GM23338 (cell line): ENCODE results near the gene CARTPT. TPM values are rescaled to one million over a fixed set of nuclear protein-coding genes. Genes with fewer than 3 reads are reported as not detected.

Source experiments
- ATAC-seq: fragments of 200-7000 bp; cut with Tn5 transposase; 3 replicates; pipeline ENCODE4 v1.9.1; 2020
- DNase-seq: peaks from one replicate; pipeline ENCODE4 v3.0.0-alpha.2; 2015; ENCODE audit warnings: low spot score
- H2AFZ ChIP-seq: fragments of 200-600 bp; sonication (generic); 2 replicates; pipeline ENCODE4 v1.8.0; 2016; ENCODE audit warnings: antibody characterized with exemption, mild to moderate bottlenecking, moderate library complexity
- H3F3A ChIP-seq: fragments of 200-600 bp; sonication (generic); replicated peaks from 2 replicates; pipeline ENCODE4 v1.8.0; 2017; ENCODE audit warnings: antibody characterized with exemption, mixed run types, low read depth
- H3K27ac ChIP-seq: fragments of 200-600 bp; sonication (generic); 2 replicates; pipeline ENCODE4 v1.6.1; 2016; ENCODE audit warnings: low read depth
- H3K27me3 ChIP-seq: fragments of 200-600 bp; sonication (generic); 2 replicates; pipeline ENCODE4 v1.8.0; 2016; ENCODE audit warnings: mild to moderate bottlenecking, mixed run types, moderate library complexity; ENCODE audit not compliant: insufficient read depth
- H3K36me3 ChIP-seq: fragments of 200-600 bp; sonication (generic); 2 replicates; pipeline ENCODE4 v1.8.0; 2016; ENCODE audit warnings: mild to moderate bottlenecking; ENCODE audit not compliant: insufficient read depth
- H3K4me1 ChIP-seq: fragments of 200-600 bp; sonication (generic); 2 replicates; pipeline ENCODE4 v1.8.0; 2016; ENCODE audit warnings: mild to moderate bottlenecking, moderate library complexity; ENCODE audit not compliant: insufficient read depth
- H3K4me2 ChIP-seq: fragments of 200-600 bp; sonication (generic); 2 replicates; pipeline ENCODE4 v1.7.1; 2017; ENCODE audit warnings: mixed run types
- H3K4me3 ChIP-seq: fragments of 200-600 bp; sonication (generic); 2 replicates; pipeline ENCODE4 v1.6.1; 2016; ENCODE audit warnings: mixed run types
- H3K79me2 ChIP-seq: fragments of 200-600 bp; sonication (generic); replicated peaks from 2 replicates; pipeline ENCODE4 v1.8.0; 2017; ENCODE audit warnings: mild to moderate bottlenecking; ENCODE audit not compliant: insufficient read depth
- H3K9me2 ChIP-seq: fragments of 200-600 bp; sonication (generic); 2 replicates; pipeline ENCODE4 v1.8.0; 2017; ENCODE audit not compliant: insufficient read depth
- H4K20me1 ChIP-seq: fragments of 200-600 bp; sonication (generic); replicated peaks from 2 replicates; pipeline ENCODE4 v1.8.0; 2017; ENCODE audit warnings: mild to moderate bottlenecking; ENCODE audit not compliant: insufficient read depth
- H3K27ac Mint-ChIP-seq: 2 replicates; pipeline ENCODE4 v1.8.0; 2020; ENCODE audit warnings: inconsistent platforms, mild to moderate bottlenecking, moderate library complexity, mixed read lengths
- H3K27me3 Mint-ChIP-seq: 3 replicates; pipeline ENCODE4 v1.8.0; 2022; ENCODE audit warnings: low read depth, mild to moderate bottlenecking, moderate library complexity, mixed read lengths, inconsistent platforms; ENCODE audit not compliant: insufficient read depth, poor library complexity
- H3K36me3 Mint-ChIP-seq: 3 replicates; pipeline ENCODE4 v1.8.0; 2021; ENCODE audit warnings: low read depth, mild to moderate bottlenecking, inconsistent platforms, moderate library complexity, mixed read lengths
- H3K4me1 Mint-ChIP-seq: 3 replicates; pipeline ENCODE4 v1.8.0; 2020; ENCODE audit warnings: mild to moderate bottlenecking, inconsistent platforms, mixed read lengths
- H3K4me3 Mint-ChIP-seq: 3 replicates; pipeline ENCODE4 v1.8.0; 2021; ENCODE audit warnings: moderate library complexity, mild to moderate bottlenecking, inconsistent platforms, mixed read lengths
- H3K9me3 Mint-ChIP-seq: 3 replicates; pipeline ENCODE4 v1.8.0; 2020; ENCODE audit warnings: moderate library complexity, mild to moderate bottlenecking, inconsistent platforms, mixed read lengths
- CREB1 ChIP-seq: fragments of 250-450 bp; sonication (Bioruptor Pico); IDR thresholded peaks from 2 replicates; pipeline ENCODE4 v1.5.0; 2020; ENCODE audit warnings: low read depth, mild to moderate bottlenecking, moderate library complexity
- ETS1 ChIP-seq: IDR thresholded peaks from 2 replicates; pipeline ENCODE4 v1.6.1; 2016; ENCODE audit warnings: antibody characterized with exemption
- EZH2 ChIP-seq: fragments of 200-600 bp; sonication (generic); IDR thresholded peaks from one replicate; pipeline ENCODE4 v1.8.0; 2017; ENCODE audit warnings: antibody characterized with exemption, mild to moderate bottlenecking, low read depth; ENCODE audit not compliant: unreplicated experiment
- EZH2phosphoT487 ChIP-seq: fragments of 200-600 bp; sonication (generic); IDR thresholded peaks from one replicate; pipeline ENCODE4 v1.8.1; 2018; ENCODE audit warnings: antibody characterized with exemption; ENCODE audit not compliant: unreplicated experiment
- NANOG ChIP-seq: IDR thresholded peaks from 2 replicates; pipeline ENCODE4 v1.6.1; 2016; ENCODE audit warnings: antibody characterized with exemption, borderline replicate concordance
- REST ChIP-seq: IDR thresholded peaks from one replicate; pipeline ENCODE4 v1.6.1; 2018; ENCODE audit warnings: antibody characterized with exemption; ENCODE audit not compliant: unreplicated experiment
- STAT1 ChIP-seq: IDR thresholded peaks from one replicate; pipeline ENCODE4 v1.6.1; 2016; ENCODE audit warnings: antibody characterized with exemption; ENCODE audit not compliant: unreplicated experiment
- ZNF114 ChIP-seq: fragments of 250-450 bp; sonication (Bioruptor Pico); IDR thresholded peaks from 2 replicates; pipeline ENCODE4 v1.5.0; 2020; ENCODE audit warnings: mild to moderate bottlenecking, moderate library complexity
- ZNF331 ChIP-seq: fragments of 250-450 bp; sonication (Bioruptor Pico); IDR thresholded peaks from 2 replicates; pipeline ENCODE4 v1.5.0; 2020; ENCODE audit warnings: low read depth, mild to moderate bottlenecking, moderate library complexity
- long read RNA-seq: library from polyadenylated mRNA; unstranded; transcript quantifications from one replicate; pipeline ENCODE4 v2.0.0, GENCODE V29; 2020; ENCODE audit not compliant: unreplicated experiment
- polyA plus RNA-seq: library from polyadenylated mRNA; unstranded; fragments of >200 nt; fragmentation: Nextera tagmentation; extraction: Ambion mirVana; gene quantifications from 2 replicates; pipeline ENCODE4 v1.2.1, GENCODE V29; 2016
- total RNA-seq: library from RNA; depleted of rRNA; stranded (reverse); fragments of >200 nt; shearing (Covaris generic); gene quantifications from 2 replicates; pipeline ENCODE4 v1.2.3, GENCODE V29; 2014; rRNA removed
- TF ChIP-seq, protein P1 (sequence below), 2 experiments: fragments of 200-600 bp in 1 of 2; sonication (generic) in 1 of 2; conservative IDR thresholded peaks; 2 replicates each; pipeline versions ENCODE4 v1.5.1 to v1.6.1; 2016 to 2017; ENCODE audit warnings: antibody characterized with exemption in 2 of 2, low read depth in 2 of 2, mild to moderate bottlenecking in 2 of 2, moderate library complexity in 1 of 2

The CARTPT gene
- total RNA-seq: not detected in 2 replicates
- not detected in 2 replicates for polyA plus RNA-seq
- long read RNA-seq: 0 reads

- Histone ChIP-seq H3K27ac (no peak within 1 kb of the TSS), H3K4me1 (peaks cover 7% of the 10 kb centered on the region), H3K79me2 (no peaks in the 10 kb centered on the region), H3F3A (no peaks in the 10 kb centered on the region), H3K9me2 (no peaks in the 10 kb centered on the region), H3K27me3 (peaks cover 53% of the 10 kb centered on the region), H2AFZ (peak within 1 kb of the TSS; percentile 93; the same call in 1 of the 2 replicates), H3K36me3 (no peaks in the 10 kb centered on the region), H3K4me3 (peak within 1 kb of the TSS; percentile 58), H3K4me2 (peak within 1 kb of the TSS; percentile 88), H4K20me1 (no peaks in the 10 kb centered on the region)
- Mint-ChIP-seq H3K4me1 (peaks cover 8% of the 10 kb centered on the region), H3K27me3 (peaks cover 35% of the 10 kb centered on the region), H3K36me3 (no peaks in the 10 kb centered on the region), H3K27ac (no peak within 1 kb of the TSS), H3K9me3 (no peaks in the 10 kb centered on the region), H3K4me3 (peak within 1 kb of the TSS; percentile 66)
- peak; percentile 97 for ATAC-seq
- peak; percentile 91 for DNase-seq
- TF ChIP-seq ZNF331 (CRISPR knock-in tag): no peak
- TF ChIP-seq, protein P1, sequence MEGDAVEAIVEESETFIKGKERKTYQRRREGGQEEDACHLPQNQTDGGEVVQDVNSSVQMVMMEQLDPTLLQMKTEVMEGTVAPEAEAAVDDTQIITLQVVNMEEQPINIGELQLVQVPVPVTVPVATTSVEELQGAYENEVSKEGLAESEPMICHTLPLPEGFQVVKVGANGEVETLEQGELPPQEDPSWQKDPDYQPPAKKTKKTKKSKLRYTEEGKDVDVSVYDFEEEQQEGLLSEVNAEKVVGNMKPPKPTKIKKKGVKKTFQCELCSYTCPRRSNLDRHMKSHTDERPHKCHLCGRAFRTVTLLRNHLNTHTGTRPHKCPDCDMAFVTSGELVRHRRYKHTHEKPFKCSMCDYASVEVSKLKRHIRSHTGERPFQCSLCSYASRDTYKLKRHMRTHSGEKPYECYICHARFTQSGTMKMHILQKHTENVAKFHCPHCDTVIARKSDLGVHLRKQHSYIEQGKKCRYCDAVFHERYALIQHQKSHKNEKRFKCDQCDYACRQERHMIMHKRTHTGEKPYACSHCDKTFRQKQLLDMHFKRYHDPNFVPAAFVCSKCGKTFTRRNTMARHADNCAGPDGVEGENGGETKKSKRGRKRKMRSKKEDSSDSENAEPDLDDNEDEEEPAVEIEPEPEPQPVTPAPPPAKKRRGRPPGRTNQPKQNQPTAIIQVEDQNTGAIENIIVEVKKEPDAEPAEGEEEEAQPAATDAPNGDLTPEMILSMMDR (conservative IDR thresholded peaks at IDR 0.05; ENCODE audit: low read depth in 2 of 2): 0 out of 4 replicates have a peak, but pooled peaks of 1 of the 2 experiments have one; percentile 4
- TF ChIP-seq EZH2phosphoT487: no peak
- TF ChIP-seq CREB1 (CRISPR knock-in tag): peak; percentile 55; the same call in 1 of the 2 replicates
- TF ChIP-seq STAT1: no peak
- no peak for TF ChIP-seq ZNF114 (CRISPR knock-in tag)
- peak; percentile 87 for TF ChIP-seq REST
These were observed at the start of gene CARTPT for GRCh38 chr5:71719063-71719964. CARTPT (plus strand) TSS chr5:71719275; CDS start chr5:71719294, 19 bp downstream.

DNA sequence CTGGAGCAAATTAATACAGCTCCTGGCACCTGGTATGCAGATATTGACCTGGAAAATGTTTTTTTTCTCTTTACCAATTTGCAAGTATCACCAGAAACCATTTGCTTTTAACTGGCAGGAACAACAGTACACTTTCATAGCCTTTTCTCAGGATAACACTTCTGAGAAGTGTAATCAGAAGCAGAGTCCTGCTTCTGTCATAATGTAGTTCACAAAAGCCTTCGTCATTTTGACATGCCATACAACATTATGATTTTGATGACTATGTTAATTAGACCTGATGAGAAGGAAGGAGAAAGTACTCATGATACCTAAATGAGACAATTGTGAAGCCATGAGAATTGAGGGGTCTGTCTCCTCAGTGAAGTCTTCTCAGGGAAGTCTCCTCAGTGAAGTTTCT is 41.1 kb upstream of the CARTPT start:
- Histone ChIP-seq H4K20me1 (no peaks in the 10 kb centered on the region), H3F3A (no peaks in the 10 kb centered on the region), H3K4me1 (no peaks in the 10 kb centered on the region), H3K79me2 (no peaks in the 10 kb centered on the region), H3K27ac (no peak overlapping the region), H3K27me3 (no peaks in the 10 kb centered on the region), H3K36me3 (no peaks in the 10 kb centered on the region), H3K9me2 (no peaks in the 10 kb centered on the region), H3K4me3 (no peak overlapping the region), H2AFZ (no peak overlapping the region), H3K4me2 (no peak overlapping the region)
- Mint-ChIP-seq H3K27ac (no peak overlapping the region), H3K27me3 (no peaks in the 10 kb centered on the region), H3K9me3 (no peaks in the 10 kb centered on the region), H3K4me1 (no peaks in the 10 kb centered on the region), H3K36me3 (no peaks in the 10 kb centered on the region), H3K4me3 (no peak overlapping the region)
- DNase-seq: no peak
- TF ChIP-seq STAT1 (no peak), REST (no peak), ETS1 (no peak), EZH2phosphoT487 (no peak), ZNF114 (CRISPR knock-in tag) (no peak), CREB1 (CRISPR knock-in tag) (no peak), ZNF331 (CRISPR knock-in tag) (no peak), EZH2 (no peak), NANOG (no peak)
- ATAC-seq: no peak
